IPS DF 6.9 (cell line): ENCODE data around the gene PRMT3.

Source experiments
- DNase-seq: peaks from one replicate; pipeline ENCODE4 v3.0.0-alpha.2; 2013; ENCODE audit warnings: low read depth, low spot score
- H3K27ac ChIP-seq: one replicate; pipeline ENCODE4 v1.5.1; 2013; ENCODE audit warnings: low read length, control low read depth
- H3K27me3 ChIP-seq: 2 replicates; pipeline ENCODE4 v1.6.1; 2013; ENCODE audit warnings: mild to moderate bottlenecking, low read length; ENCODE audit not compliant: control insufficient read depth, insufficient read depth
- H3K36me3 ChIP-seq: 2 replicates; pipeline ENCODE4 v1.6.1; 2013; ENCODE audit warnings: low read length; ENCODE audit not compliant: control insufficient read depth, insufficient read depth
- H3K4me1 ChIP-seq: 2 replicates; pipeline ENCODE4 v1.6.1; 2013; ENCODE audit warnings: low read length; ENCODE audit not compliant: control insufficient read depth, insufficient read depth
- H3K4me3 ChIP-seq: 2 replicates; pipeline ENCODE4 v1.5.1; 2013; ENCODE audit warnings: mild to moderate bottlenecking, low read length
- H3K9me3 ChIP-seq: 2 replicates; pipeline ENCODE4 v1.6.1; 2013; ENCODE audit warnings: low read length, inconsistent platforms; ENCODE audit not compliant: control insufficient read depth, insufficient read depth
- WGBS: extraction: QIAGEN DNeasy Blood & Tissue Kit; methylation state at CpG from one replicate; pipeline ENCODE4 v1.1.7; 2013; ENCODE audit warnings: mixed read lengths, missing lambda C conversion rate; ENCODE audit not compliant: insufficient read length, insufficient coverage; 5-methylcytosine and 5-hydroxymethylcytosine counted together

PRMT3 gene

DNA sequence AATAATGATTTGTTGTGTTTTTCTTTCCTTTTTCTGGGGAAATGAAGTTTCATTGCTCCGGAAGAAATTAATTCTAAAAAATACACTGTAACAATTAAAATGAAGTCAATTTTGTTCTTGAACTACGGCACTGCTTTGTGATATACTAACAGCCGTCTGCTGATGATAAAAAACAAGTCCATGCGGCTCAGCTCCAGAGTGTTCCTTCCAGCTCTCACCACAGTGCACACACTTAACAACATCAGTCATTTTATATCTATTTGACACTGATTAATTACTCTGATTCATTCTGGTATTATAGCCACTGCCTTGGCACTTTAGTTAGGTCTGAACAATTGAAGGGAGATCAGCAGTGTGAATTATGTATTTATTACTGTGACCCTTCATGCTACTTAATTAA lies 114.5 kb downstream of the PRMT3 start:
- no peak for DNase-seq
- Histone ChIP-seq H3K27me3 (no peaks in the 10 kb centered on the region), H3K4me1 (peaks cover 1% of the 10 kb centered on the region; the same call in 1 of the 2 replicates), H3K9me3 (no peaks in the 10 kb centered on the region), H3K4me3 (no peak overlapping the region), H3K36me3 (no peaks in the 10 kb centered on the region), H3K27ac (no peak overlapping the region)
- WGBS: no CpG with 5 or more reads among the region's 4 CpGs

DNA sequence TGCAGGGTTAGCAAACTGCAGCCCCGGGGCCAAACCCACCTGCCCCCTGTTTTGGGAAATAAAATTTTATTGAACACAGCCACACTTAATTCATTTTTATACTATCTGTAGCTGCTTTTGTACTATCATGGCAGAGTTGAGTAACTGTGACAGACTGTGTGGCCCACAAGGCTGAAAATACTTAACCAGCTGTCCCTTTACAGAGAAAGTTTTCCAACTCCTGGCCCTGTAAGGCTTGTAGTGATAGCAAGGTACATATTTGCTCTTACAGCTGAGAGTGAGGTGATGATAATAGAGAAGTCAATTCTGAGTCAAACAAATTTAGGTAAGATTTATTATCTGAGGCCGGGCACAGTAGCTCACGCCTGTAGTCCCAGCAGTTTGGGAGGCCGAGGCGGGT lies 124.5 kb downstream of the PRMT3 start:
- H3K9me3 ChIP-seq: no peaks in the 10 kb centered on the region
- no peaks in the 10 kb centered on the region for H3K4me1 ChIP-seq
- H3K27me3 ChIP-seq: no peaks in the 10 kb centered on the region
- no peaks in the 10 kb centered on the region for H3K36me3 ChIP-seq
- WGBS: no CpG with 5 or more reads among the region's 5 CpGs
- DNase-seq: no peak
- no peak overlapping the region for H3K27ac ChIP-seq
- H3K4me3 ChIP-seq: no peak overlapping the region

- Histone ChIP-seq H3K36me3 (no peaks in the 10 kb centered on the region), H3K27me3 (no peaks in the 10 kb centered on the region), H3K4me1 (no peaks in the 10 kb centered on the region), H3K27ac (no peak overlapping the region), H3K4me3 (no peak overlapping the region), H3K9me3 (no peaks in the 10 kb centered on the region)
- DNase-seq: no peak
- no CpG with 5 or more reads among the region's 4 CpGs for WGBS
Observed at GRCh38 chr11:20512869-20513268, 125.4 kb downstream of the PRMT3 start.

DNA sequence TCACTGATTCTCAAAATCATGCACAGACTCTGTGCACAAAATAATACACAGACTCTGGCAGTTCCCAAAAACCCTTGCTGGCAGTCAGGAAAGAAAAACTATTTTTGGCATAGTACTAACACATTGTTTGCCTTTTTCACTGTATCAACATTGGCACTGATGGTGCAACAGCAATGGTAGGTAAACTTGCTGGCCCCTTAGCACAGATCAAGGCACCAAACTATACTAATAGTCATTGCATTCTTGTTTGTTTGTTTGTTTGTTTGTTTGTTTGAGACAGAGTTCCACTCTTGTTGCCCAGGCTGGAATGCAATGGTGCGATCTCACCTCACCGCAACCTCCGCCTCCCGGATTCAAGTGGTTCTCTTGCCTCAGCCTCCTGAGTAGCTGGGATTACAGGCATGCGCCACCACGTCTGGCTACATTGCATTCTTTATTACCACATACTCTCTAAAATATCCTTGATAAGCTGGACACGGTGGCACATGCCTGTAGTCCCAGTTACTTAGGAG lies 130.9 kb downstream of the PRMT3 start:
- no CpG with 5 or more reads among the region's 7 CpGs for whole genome bisulfite sequencing
- no peak overlapping the region for H3K27ac ChIP-seq
- H3K4me3 ChIP-seq: no peak overlapping the region
- no peaks in the 10 kb centered on the region for H3K27me3 ChIP-seq
- no peaks in the 10 kb centered on the region for H3K36me3 ChIP-seq
- no peak for DNase-seq
- no peaks in the 10 kb centered on the region for H3K9me3 ChIP-seq
- H3K4me1 ChIP-seq: 0 out of 2 replicates have a peak, but pooled peaks cover 1% of the 10 kb centered on the region

- no CpG with 5 or more reads among the region's 1 CpG for WGBS
- H3K27me3 ChIP-seq: no peaks in the 10 kb centered on the region
- H3K9me3 ChIP-seq: no peaks in the 10 kb centered on the region
- no peak for DNase-seq
- no peaks in the 10 kb centered on the region for H3K36me3 ChIP-seq
- H3K27ac ChIP-seq: no peak overlapping the region
- H3K4me3 ChIP-seq: no peak overlapping the region
- peaks cover 3% of the 10 kb centered on the region; the same call in 1 of the 2 replicates for H3K4me1 ChIP-seq
Observed at GRCh38 chr11:20522536-20522935, 135.0 kb downstream of the PRMT3 start.

DNA sequence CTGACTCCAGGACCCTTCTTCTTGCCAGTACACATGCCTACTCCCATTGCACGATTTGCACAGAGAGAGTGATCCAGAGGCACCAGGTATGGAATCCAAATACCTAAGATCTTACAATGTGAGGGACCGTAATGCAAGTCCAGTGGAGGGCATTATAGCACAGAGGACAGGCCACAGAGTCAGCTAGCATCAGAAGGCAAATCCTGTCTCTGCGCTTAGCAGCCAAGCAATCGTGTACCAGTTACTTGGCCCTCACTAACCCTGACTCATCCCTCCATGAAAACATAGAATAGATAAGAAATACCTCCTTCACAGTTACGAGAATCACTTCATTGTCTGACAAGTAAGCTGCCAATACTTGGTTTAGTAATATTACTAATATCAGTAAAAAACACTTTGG lies 142.2 kb downstream of the PRMT3 start:
- Histone ChIP-seq H3K9me3 (no peaks in the 10 kb centered on the region), H3K27ac (no peak overlapping the region), H3K36me3 (no peaks in the 10 kb centered on the region), H3K27me3 (no peaks in the 10 kb centered on the region), H3K4me3 (no peak overlapping the region), H3K4me1 (no peaks in the 10 kb centered on the region)
- no peak for DNase-seq
- WGBS: no CpG with 5 or more reads among the region's 5 CpGs

DNA sequence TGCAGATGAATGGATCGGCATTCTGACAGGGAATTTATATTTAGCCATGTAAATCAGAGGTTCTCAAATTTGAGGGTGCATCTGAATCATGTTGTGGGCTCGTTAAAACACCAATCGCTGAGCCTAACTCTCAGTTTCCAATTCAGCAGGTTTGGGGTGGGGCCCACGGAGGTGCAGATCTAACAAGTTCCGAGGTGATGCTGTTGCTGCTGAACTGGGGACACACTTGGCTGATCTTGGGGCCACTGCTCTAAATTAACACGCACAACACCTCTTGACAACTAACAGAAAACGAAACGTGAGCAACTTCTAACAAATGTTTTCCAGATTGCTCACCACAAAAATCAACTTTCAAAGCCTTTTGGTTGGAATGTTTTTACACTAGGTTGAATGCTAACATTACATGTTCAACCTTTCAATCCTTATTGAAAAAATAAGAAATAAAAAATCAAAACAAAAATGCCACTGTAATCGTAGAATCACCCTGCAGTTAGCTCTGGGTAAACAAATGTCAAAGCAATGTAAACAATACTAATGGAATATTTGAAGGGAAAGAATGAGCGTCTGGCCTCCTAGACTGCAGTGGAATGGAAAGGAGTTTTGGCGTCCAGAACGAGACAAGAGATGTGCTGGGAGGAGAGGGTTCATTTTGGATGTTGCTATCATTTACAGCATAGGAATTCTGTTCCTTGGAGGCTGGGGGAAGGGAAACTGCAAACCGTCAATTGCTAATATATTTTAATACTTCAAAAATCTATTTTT lies 143.6 kb downstream of the PRMT3 start:
- H3K27me3 ChIP-seq: no peaks in the 10 kb centered on the region
- H3K9me3 ChIP-seq: no peaks in the 10 kb centered on the region
- DNase-seq: no peak
- no peak overlapping the region for H3K4me3 ChIP-seq
- H3K36me3 ChIP-seq: no peaks in the 10 kb centered on the region
- no peak overlapping the region for H3K27ac ChIP-seq
- no CpG with 5 or more reads among the region's 13 CpGs for WGBS
- H3K4me1 ChIP-seq: no peaks in the 10 kb centered on the region

GRCh38 chr11:20535271-20535881 lies 147.9 kb downstream of the PRMT3 start:
- H3K27me3 ChIP-seq: no peaks in the 10 kb centered on the region
- no CpG with 5 or more reads among the region's 2 CpGs for WGBS
- no peaks in the 10 kb centered on the region for H3K36me3 ChIP-seq
- no peaks in the 10 kb centered on the region for H3K9me3 ChIP-seq
- no peaks in the 10 kb centered on the region for H3K4me1 ChIP-seq
- DNase-seq: no peak
- H3K4me3 ChIP-seq: no peak overlapping the region
- no peak overlapping the region for H3K27ac ChIP-seq

GRCh38 chr11:20536365-20536764 lies 148.8 kb downstream of the PRMT3 start:
- no peaks in the 10 kb centered on the region for H3K9me3 ChIP-seq
- no peaks in the 10 kb centered on the region for H3K27me3 ChIP-seq
- no peak overlapping the region for H3K27ac ChIP-seq
- DNase-seq: no peak
- H3K4me1 ChIP-seq: no peaks in the 10 kb centered on the region
- WGBS: no CpG with 5 or more reads among the region's 3 CpGs
- no peaks in the 10 kb centered on the region for H3K36me3 ChIP-seq
- H3K4me3 ChIP-seq: no peak overlapping the region

DNA sequence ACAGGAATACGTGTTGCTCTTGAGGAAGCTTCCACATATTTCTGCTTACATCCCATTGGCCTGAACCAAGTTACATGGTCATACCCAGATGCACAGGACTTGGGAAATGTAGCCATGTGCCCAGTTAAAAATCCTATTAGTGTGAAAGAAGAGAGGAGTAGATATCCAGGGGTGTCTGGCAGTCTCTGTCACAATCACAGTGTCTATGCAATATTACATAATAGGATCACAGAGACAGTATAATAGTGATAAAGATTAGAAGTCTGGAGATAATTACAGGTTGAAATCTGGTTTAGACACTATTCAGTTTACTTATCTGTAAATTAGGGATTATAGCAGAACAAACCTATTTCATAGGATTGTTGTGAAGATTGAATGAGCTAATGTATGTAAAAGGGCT lies 149.3 kb downstream of the PRMT3 start:
- no peaks in the 10 kb centered on the region for H3K9me3 ChIP-seq
- no peak for DNase-seq
- no peaks in the 10 kb centered on the region for H3K27me3 ChIP-seq
- no CpG with 5 or more reads among the region's 1 CpG for WGBS
- H3K4me1 ChIP-seq: no peaks in the 10 kb centered on the region
- H3K4me3 ChIP-seq: no peak overlapping the region
- no peaks in the 10 kb centered on the region for H3K36me3 ChIP-seq
- no peak overlapping the region for H3K27ac ChIP-seq
